Esophagus muscularis mucosa (tissue), 3 donors: ENCODE measurements around the gene HEMGN.
"Not testable (repeated sequence)": the region's sequence is repeated elsewhere in the genome, so short reads cannot be mapped to it uniquely, and the experiment has no call there.

ENCODE experiments used
- POLR2A ChIP-seq: fragments of 450-650 bp; IDR thresholded peaks from one replicate; pipeline ENCODE4 v1.6.1; 2017; ENCODE audit warnings: antibody characterized with exemption, moderate library complexity, mild to moderate bottlenecking, low read depth
- POLR2AphosphoS5 ChIP-seq, 2 donors: sonication (generic); formaldehyde crosslinking; IDR thresholded peaks; one replicate each; pipeline ENCODE4 v1.6.1; 2017; ENCODE audit warnings: antibody characterized with exemption in 2 of 2
- TF ChIP-seq, protein P1 (sequence below), 3 experiments: fragments of 200-600 bp in 2 of 3; fragments of 450-650 bp in 1 of 3; sonication (generic) in 2 of 3; IDR thresholded peaks; one replicate each; pipeline ENCODE4 v1.5.1; 2017 to 2019; ENCODE audit warnings: antibody characterized with exemption in 3 of 3, mild to moderate bottlenecking in 2 of 3, moderate library complexity in 1 of 3

DNA sequence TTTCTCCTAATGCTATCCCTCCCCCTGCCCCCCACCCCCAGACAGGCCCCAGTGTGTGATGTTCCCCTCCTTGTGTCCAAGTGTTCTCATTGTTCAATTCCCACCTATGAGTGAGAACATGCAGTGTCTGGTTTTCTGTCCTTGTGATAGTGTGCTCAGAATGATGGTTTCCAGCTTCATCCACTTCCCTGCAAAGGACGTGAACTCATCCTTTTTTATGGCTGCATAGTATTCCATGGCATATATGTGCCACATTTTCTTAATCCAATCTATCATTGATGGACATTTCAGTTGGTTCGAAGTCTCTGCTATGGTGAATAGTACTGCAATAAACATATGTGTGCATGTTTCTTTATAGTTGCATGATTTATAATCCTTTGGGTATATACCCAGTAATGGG lies 7.5 kb upstream of the HEMGN start:
- TF ChIP-seq, protein P1, sequence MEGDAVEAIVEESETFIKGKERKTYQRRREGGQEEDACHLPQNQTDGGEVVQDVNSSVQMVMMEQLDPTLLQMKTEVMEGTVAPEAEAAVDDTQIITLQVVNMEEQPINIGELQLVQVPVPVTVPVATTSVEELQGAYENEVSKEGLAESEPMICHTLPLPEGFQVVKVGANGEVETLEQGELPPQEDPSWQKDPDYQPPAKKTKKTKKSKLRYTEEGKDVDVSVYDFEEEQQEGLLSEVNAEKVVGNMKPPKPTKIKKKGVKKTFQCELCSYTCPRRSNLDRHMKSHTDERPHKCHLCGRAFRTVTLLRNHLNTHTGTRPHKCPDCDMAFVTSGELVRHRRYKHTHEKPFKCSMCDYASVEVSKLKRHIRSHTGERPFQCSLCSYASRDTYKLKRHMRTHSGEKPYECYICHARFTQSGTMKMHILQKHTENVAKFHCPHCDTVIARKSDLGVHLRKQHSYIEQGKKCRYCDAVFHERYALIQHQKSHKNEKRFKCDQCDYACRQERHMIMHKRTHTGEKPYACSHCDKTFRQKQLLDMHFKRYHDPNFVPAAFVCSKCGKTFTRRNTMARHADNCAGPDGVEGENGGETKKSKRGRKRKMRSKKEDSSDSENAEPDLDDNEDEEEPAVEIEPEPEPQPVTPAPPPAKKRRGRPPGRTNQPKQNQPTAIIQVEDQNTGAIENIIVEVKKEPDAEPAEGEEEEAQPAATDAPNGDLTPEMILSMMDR (IDR thresholded peaks at IDR 0.05) = not testable (repeated sequence)
- not testable (repeated sequence) for TF ChIP-seq POLR2AphosphoS5 (IDR thresholded peaks at IDR 0.05); POLR2A
